T-helper 2 cell treated with Interferon-gamma antibody and Interleukin-4, amounts not matched to agents 100 ng/mL and 5 ng/mL, for 36 hours (primary cell): ENCODE data around the gene DLG5. TPM values are rescaled to one million over a fixed set of nuclear protein-coding genes. Genes with fewer than 3 reads are reported as not detected.

Experiments used
- intact Hi-C: fragments of 100-400 bp; cut with micrococcal nuclease; formaldehyde crosslinking; loops from one replicate; pipeline ENCODE4 v1.15.1; 2023
- total RNA-seq: library from RNA; stranded (reverse); gene quantifications from 2 replicates; pipeline ENCODE4 v1.2.3, GENCODE V29; 2022

The DLG5 gene
- total RNA-seq, 1 donor from 2014 or later = 7.6 TPM

- intact Hi-C loops = no loop called here
These were observed 81.7 kb downstream of the DLG5 start for GRCh38 chr10:77844713-77845445.

DNA sequence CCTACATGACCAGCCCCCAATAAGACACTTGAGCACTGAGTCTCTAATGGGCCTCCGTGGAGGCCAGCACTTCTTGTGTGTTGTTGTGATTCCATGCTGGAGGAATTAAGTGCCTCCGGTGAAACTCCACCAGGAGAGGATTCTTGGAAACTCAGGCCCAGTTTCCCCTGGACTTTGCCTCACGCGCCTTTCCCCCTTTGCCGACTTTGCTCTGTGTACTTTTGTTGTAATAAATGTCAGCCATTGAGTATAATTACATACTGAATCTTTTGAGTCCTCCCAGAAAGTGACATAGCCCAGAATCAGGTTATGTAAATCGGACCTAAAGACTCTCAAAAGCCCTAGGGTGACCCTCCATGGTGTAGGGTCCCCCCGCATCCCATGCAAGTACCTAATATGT is 82.4 kb downstream of the DLG5 start:
- intact Hi-C loops = no loop called here

- intact Hi-C loops = no loop called here
These were observed 83.3 kb downstream of the DLG5 start for GRCh38 chr10:77843264-77843663.

GRCh38 chr10:77842652-77843212 is 83.8 kb downstream of the DLG5 start:
- intact Hi-C loops = no loop called here

DNA sequence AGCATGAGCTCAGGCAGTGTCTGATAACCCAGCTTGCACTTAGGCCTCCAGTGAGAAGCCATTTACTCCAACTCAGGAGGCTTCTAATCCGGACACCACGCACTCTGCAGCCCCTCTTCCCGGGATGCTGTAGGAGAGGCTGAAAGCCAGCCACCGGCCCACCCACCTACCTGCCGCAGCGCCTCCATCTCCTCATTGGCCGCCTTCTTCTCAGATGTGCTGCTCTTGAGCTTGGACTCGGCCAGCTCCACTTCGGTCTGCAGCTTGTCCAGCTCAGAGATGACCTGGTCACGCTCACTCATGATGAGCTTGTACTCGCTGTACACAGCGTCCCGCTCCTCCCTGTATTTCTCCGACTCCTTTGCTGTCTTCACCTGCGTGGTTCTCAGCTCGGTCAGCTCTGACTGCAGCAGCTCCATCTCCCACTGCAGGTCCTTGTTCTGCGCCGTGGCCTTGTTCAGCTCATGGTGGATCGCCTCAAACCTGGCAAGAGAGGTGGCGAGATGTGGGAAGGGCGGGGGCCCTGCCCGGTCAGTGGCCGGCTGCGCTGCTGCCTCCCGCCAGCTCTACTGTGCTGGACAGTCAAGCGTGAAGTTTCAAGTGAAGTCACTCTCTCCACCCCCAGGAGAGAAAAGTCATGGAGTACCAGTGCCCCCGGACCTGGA is 84.7 kb downstream of the DLG5 start:
- intact Hi-C loops = no loop called here

DNA sequence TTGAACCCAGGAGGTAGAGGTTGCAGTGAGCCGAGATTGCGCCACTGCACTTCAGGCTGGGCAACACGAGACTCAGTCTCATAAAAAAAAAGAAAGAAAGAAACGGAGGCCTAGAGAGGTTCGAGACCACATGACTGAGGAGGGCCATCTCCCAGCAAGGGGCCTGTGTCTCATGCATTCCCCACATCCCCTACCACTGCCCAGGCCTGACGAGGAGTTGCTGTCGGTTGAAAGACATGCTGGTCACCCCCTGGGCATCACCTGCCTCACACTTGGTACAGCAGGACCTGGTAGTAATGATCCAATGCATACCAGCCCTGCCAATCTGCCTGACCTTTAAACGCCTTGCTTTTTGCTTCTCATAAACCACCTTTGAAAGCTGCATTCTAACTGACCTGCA is 85.9 kb downstream of the DLG5 start:
- intact Hi-C loops = no loop called here

DNA sequence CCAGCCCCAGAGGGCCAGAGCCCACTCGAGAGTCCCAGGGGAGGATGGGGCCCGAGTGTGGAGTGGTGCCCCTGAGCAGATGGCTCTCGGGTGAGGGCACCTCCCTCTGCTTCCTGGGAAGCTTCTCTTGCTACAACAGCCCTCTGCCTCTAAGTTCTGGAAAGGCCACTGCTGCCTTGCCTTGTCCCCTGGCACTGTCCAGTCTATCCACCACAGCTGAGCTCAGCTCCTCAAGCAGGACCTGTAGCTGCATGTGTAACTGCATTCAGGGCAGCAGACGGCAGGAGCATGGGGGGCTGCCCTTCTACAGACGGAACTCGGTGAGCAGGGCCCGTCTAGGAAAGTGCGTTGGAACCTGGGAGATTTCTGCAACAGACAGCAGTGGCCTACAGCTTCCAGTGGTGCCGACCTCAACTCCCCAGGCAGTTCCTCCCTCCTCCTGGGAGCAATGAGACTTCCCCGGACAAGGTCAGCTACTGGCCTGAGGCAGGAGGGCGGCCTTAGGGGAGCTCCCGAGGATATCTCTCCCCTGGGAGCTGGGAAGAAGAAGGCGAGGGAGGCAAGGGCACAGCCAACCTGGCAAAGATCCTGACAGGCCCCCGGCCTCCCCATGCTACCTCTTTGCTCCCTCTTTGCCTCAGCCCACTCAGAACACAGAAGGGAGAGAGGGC is 88.5 kb downstream of the DLG5 start:
- intact Hi-C loops = loop anchor here (1.0 kb wide), 1 partner anchor 123 kb away; no protein-coding TSS in a partner anchor

GRCh38 chr10:77837248-77837924 is 89.2 kb downstream of the DLG5 start:
- intact Hi-C loops = loop anchor here (1.0 kb wide), 1 partner anchor 122 kb away; no protein-coding TSS in a partner anchor

DNA sequence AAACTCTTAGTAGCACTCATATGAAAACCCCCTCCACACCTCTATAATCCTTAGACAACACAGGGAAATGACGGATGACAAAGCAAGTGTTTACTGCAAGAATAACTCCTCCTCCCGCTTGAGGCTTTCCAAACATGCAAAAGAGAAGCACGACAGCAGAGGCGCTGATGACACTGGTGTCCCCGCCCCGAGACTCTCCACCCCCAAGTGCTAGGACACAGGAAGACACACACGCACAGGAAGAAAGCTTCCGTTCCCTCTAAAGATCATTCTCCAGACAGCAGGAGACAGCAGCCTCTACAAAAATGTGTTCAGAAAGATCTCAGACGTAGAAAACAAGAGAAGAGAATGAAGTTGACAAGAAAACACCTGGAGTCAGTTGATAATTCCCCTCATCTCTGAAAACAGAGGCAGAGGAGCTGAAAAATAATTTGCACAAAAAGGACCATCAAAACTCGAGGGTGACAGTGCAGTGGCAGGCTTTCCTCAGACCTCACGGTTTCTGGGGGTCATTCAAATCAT is 90.2 kb downstream of the DLG5 start:
- intact Hi-C loops = loop anchor here (1.0 kb wide), 1 partner anchor 35 kb away; no protein-coding TSS in a partner anchor

- intact Hi-C loops = loop anchor here (1.0 kb wide), 1 partner anchor 34 kb away; no protein-coding TSS in a partner anchor
These were observed 90.9 kb downstream of the DLG5 start for GRCh38 chr10:77835669-77836086.

GRCh38 chr10:77834943-77835668 is 91.4 kb downstream of the DLG5 start:
- intact Hi-C loops = no loop called here

- intact Hi-C loops = no loop called here
These were observed 92.0 kb downstream of the DLG5 start for GRCh38 chr10:77834540-77834939.

DNA sequence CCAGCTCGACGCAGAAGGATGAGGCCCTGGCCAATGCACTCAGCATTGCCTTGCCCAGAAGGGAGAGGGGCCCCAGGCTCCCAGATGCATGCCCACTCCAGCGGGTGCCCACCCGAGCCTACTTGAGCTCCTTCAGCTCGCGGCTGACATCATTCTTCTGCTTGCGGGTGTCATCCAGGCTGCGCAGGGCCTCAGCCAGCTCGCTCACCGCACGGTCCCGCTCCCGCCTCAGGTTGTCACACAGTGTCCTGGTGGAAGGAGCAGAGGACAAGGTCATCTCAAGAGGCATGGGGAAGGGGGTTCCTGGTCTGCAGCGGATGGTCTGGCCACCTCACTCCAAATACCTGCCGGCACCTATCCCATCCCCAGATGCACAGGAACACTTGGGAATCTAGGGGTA is 92.8 kb downstream of the DLG5 start:
- intact Hi-C loops = no loop called here

- intact Hi-C loops = no loop called here
These were observed 93.3 kb downstream of the DLG5 start for GRCh38 chr10:77833225-77833624.

- intact Hi-C loops = no loop called here
These were observed 94.3 kb downstream of the DLG5 start for GRCh38 chr10:77832238-77832637.

DNA sequence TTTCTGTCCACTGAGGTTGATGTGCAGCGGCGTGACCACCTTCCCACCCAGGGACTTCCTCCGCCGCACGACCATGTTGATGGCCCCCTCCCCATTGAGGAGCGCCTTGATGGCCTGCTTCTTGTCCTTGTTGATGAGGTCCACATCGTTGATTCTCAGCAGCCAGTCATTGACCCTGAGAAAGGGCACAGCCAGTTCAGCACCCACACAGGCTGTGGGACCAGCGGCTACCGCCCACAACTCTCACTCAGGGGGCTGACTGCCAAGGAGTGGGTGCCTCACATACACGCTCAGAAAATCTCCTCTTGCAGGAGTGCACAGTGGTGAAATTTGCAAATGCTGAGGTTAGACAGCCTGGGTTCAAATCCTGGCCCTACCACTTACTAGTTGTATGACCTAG is 97.2 kb downstream of the DLG5 start:
- intact Hi-C loops = no loop called here

DNA sequence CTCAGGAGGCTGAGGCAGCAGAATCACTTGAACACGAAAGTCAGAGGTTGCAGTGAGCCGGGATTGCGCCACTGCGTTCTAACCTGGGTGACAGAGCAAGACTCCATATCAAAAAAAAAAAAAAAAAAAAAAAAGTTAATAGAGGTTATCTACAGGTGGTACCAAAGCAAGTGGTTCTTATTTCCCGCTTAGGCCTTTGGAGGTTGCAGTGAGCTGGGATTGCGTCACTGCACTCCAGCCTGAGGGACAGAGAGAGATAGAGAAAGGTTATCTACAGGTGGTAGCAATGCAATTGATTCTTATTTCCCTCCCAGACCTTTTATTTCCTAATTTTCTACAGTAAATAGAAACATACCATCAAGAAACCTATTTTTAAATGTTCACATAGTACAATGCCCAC is 98.2 kb downstream of the DLG5 start:
- intact Hi-C loops = no loop called here

DNA sequence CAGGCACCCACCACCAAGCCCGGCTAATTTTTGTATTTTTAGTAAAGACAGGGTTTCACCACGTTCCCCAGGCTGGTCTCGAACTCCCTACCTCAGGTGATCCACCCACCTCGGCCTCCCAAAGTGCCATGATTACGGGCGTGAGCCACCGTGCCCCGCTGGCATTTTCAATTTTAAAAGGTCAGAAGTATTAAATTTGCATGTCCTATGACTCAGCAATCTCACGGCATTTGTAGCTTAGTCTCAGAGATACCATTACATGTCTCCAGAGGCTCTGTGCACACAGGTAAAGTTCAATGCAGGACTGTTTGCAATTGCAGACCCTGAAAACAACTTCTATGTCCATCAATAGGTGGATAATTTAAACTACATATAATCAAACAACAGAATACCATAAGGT is 99.2 kb downstream of the DLG5 start:
- intact Hi-C loops = no loop called here

GRCh38 chr10:77825965-77826364 is 100.6 kb downstream of the DLG5 start:
- intact Hi-C loops = no loop called here

DNA sequence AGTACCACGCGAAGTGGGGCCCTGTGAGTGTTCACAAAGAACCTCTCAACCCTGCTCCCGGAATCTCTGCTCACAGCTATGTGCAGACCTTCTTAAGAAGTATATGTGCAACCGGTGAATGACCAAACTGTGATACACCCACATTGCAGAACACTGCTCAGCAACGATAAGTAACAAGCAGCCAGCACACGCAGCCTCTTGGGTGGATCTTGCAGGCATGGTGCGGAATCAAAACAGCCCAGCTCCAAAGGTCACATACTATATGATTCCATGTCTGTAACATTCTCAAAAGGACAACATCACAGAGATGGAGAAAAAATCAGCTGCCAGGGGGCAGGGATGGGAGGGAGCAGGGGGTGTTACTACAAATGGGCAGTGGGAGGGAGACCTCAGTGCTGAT is 101.6 kb downstream of the DLG5 start:
- intact Hi-C loops = no loop called here
